Measurements from ENCODE around the gene TERT. TPM values are rescaled to one million over a fixed set of nuclear protein-coding genes. Genes with fewer than 3 reads are reported as not detected.

TERT gene
- polyA plus RNA-seq, 2 of the 4 experiments (the other 2 are of a cell fraction), result 1.1 to 4.0 TPM

DNA sequence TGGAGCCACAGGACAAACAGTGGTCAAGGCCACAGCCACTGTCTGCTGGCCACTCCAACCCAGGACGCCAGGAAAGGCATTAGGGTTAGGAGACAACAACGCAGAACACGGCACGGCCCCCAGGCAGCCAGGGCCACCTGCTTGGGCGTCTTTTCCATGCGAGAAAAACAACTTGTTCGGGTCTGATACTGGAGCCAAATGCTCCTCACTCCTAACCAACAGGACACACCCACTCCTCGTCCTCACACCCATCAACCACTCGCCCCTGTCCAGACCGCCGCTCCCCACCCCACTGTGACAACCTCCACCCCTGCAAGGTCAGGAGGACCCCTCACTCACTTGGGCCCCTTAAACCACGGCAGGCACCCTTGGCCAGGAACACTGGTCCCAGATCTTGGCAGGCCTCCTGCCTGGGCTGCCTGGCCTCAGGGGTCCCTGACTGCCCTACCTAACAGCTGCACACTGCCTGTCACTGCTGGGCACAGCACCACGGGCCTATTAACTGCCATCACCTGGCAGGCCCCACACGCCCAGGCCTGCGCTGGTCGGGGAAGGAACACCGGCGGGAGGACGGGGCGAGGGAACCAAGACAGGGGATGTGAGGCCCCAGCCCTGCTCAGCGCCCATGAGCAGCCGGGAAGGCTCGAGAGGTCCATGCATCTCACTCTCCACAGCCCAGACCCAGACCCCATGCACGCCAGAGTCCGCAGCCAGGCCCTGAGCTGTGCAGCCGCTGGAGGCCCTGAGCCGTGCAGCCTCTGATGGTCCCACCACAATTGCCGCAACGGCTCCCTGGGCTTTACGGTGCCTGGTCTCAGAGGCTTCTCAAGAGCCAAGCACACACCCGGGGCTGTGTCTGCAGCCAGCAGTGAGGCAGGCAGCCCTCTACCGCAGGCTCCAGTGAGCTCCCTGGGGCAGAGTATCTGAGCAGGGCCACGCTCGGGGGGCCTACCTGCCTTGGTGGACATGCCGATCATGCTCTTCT, 36.3 kb upstream of the TERT start (continued):
- no peak for TF ChIP-seq CHD4 (IDR thresholded peaks at IDR 0.05; ENCODE audit: borderline replicate concordance)
- TF ChIP-seq POLR2AphosphoS2 (conservative IDR thresholded peaks at IDR 0.05; ENCODE audit: low read length), result no peak
- TF ChIP-seq ELK1 (IDR thresholded peaks at IDR 0.05; ENCODE audit: low read depth, low read length), result no peak

DNA sequence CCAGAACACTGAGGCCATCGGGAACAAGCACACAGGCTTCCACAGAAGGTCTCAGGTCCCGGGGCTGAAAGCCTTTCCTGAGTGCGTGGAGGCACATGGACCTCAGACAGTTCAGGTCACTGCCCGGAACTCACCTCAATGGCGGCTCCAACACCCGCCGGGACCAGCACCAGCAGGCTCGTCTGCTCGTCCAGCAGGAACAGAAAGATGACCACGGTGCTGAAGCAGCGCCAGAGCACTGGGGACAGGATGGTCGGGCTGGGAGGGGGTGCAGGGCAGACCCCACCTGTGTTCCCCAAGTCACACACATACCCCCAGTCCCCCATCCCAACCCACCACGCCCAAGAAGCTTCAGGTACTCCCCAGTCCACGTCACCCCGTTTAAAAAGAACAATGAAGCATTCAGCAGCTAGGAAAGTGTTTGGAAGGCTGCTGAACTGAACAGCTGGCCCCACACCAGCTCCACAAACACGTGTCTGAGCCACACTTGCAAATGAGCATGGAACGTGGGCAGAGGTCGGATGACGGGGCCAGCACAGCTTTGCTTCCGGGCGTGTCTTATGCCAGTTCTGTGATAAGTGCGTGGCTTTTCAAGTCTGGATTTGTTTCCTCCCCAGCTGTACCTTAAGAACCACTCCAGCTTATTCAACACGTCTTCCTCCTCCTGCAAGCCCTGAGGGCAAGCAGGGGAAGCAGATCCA, 35.4 kb upstream of the TERT start:
- DNase-seq (ENCODE audit: low read depth in 1 of 2, low spot score in 1 of 2), result no peak
- ChIA-PET POLR2A (no interaction called here), CTCF (no interaction called here)
- TF ChIP-seq, protein P1, sequence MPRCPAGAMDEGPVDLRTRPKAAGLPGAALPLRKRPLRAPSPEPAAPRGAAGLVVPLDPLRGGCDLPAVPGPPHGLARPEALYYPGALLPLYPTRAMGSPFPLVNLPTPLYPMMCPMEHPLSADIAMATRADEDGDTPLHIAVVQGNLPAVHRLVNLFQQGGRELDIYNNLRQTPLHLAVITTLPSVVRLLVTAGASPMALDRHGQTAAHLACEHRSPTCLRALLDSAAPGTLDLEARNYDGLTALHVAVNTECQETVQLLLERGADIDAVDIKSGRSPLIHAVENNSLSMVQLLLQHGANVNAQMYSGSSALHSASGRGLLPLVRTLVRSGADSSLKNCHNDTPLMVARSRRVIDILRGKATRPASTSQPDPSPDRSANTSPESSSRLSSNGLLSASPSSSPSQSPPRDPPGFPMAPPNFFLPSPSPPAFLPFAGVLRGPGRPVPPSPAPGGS (IDR thresholded peaks at IDR 0.05), result no peak
- TF ChIP-seq HOXB5 (CRISPR knock-in tag; IDR thresholded peaks at IDR 0.05), result no peak
- TF ChIP-seq TP53 (CRISPR knock-in tag; IDR thresholded peaks at IDR 0.05), result no peak
- TF ChIP-seq EHMT2 (IDR thresholded peaks at IDR 0.05; ENCODE audit: low read depth), result no peak
- no peak for TF ChIP-seq NPAS2 (CRISPR knock-in tag; IDR thresholded peaks at IDR 0.05; ENCODE audit: borderline replicate concordance)
- no peak for TF ChIP-seq TFCP2L1 (CRISPR knock-in tag; IDR thresholded peaks at IDR 0.05)
- 93% methylated on average over 22 of the region's 23 CpGs for WGBS (ENCODE audit: missing lambda C conversion rate)
- peaks cover 28% of the 10 kb centered on the region; the same call in 2 of the 3 replicates for H3K4me1 ChIP-seq
- ATAC-seq, result no peak
- no peak overlapping the region for H3K4me2 ChIP-seq
- FAIRE-seq, result no peak
- 0 out of 6 replicates have a peak overlapping the region, but pooled peaks of 1 of the 2 experiments have one; percentile 28 for H3K27ac ChIP-seq
- H3K9me3 ChIP-seq, result peaks cover 29% of the 10 kb centered on the region
- H3K4me3 ChIP-seq, result no peak overlapping the region

DNA sequence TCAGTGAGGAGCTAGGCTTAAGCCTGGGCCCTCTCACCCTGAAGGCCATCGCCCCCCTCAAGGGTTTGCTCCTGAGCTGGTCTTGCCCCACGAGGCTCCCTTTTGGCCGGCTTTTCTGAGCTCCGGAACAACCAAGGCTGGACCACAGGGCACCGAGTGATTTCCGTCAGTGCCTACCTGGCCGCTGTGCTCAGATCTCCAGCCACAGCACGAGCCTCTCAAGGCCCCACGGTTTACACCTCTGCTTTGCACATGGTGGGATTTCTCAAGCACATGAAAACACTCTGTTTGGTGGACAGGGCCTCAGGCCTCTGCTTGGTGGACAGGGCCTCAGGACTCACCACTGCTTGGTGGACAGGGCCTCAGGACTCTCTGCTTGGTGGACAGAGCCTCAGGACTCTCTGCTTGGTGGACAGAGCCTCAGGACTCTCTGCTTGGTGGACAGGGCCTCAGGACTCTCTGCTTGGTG, 34.3 kb upstream of the TERT start:
- peaks cover 29% of the 10 kb centered on the region for H3K9me3 ChIP-seq
- DNase-seq (ENCODE audit: low read depth in 1 of 2, low spot score in 1 of 2) (no peak), ATAC-seq (no peak), FAIRE-seq (no peak)
- peak overlapping the region; percentile 88 to 93 for H3K27ac ChIP-seq
- ChIA-PET CTCF (no interaction called here), POLR2A (no interaction called here)
- H3K4me1 ChIP-seq, result peaks cover 28% of the 10 kb centered on the region; the same call in 2 of the 3 replicates
- peak overlapping the region; percentile 36; the same call in 1 of the 3 replicates for H3K4me2 ChIP-seq
- TF ChIP-seq EHF (CRISPR knock-in tag; IDR thresholded peaks at IDR 0.05), result no peak
- TF ChIP-seq, protein P2, sequence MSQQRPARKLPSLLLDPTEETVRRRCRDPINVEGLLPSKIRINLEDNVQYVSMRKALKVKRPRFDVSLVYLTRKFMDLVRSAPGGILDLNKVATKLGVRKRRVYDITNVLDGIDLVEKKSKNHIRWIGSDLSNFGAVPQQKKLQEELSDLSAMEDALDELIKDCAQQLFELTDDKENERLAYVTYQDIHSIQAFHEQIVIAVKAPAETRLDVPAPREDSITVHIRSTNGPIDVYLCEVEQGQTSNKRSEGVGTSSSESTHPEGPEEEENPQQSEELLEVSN (IDR thresholded peaks at IDR 0.05; ENCODE audit: borderline replicate concordance, low read depth), result no peak
- TF ChIP-seq PHF8 (IDR thresholded peaks at IDR 0.05; ENCODE audit: borderline replicate concordance, low read depth), result no peak
- TF ChIP-seq JUN (IDR thresholded peaks at IDR 0.05), result no peak
- TF ChIP-seq HDAC2 (IDR thresholded peaks at IDR 0.05), result no peak
- WGBS (ENCODE audit: missing lambda C conversion rate), result 95% methylated on average over 9 of the region's 9 CpGs
- H3K4me3 ChIP-seq, result no peak overlapping the region
